ENCODE data around the gene PSMD5.

Gene PSMD5

DNA sequence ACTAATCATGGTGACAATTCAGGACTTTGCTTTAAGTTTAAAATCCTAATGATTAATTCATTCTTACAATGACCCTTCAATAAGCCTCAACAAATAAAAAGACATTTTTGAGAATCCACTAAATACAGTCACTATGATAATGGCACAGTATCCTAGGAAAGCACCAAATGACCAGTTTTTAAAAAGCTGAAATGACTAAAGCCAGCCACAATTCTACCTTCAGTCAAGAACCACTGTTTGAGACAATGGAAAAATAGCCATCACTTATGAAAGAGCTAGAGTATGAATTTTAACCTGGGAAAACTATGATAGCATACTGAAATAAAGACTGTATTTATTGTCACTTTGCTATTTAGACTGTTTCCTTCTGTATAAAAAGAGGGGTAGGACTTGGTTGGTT lies 63.5 kb downstream of the PSMD5 start:
- Histone ChIP-seq H3K27me3 (ENCODE audit: insufficient read depth, low read length, poor library complexity, severe bottlenecking) (no peaks in the 10 kb centered on the region), H3K9me3 (ENCODE audit: insufficient read depth, low read depth, low read length) (no peaks in the 10 kb centered on the region), H3K4me1 (ENCODE audit: insufficient read depth, low read length, poor library complexity, severe bottlenecking) (peaks cover 18% of the 10 kb centered on the region), H4K20me1 (ENCODE audit: insufficient read depth, low read length, poor library complexity, severe bottlenecking) (peaks cover 8% of the 10 kb centered on the region), H3K4me3 (ENCODE audit: low read length, poor library complexity, severe bottlenecking) (no peak overlapping the region), H3K79me2 (ENCODE audit: insufficient read depth, low read length) (peaks cover 59% of the 10 kb centered on the region), H3K9ac (ENCODE audit: low read depth, low read length, poor library complexity, severe bottlenecking) (no peak overlapping the region), H3K9me2 (replicated peaks; ENCODE audit: low read depth, low read length) (no peaks in the 10 kb centered on the region), H3F3A (ENCODE audit: low read depth) (no peaks in the 10 kb centered on the region), H3K4me2 (ENCODE audit: low read depth, low read length, poor library complexity, severe bottlenecking) (no peak overlapping the region), H3K36me3 (ENCODE audit: insufficient read depth, low read length) (peaks cover 43% of the 10 kb centered on the region), H2AFZ (ENCODE audit: low read length) (no peak overlapping the region)
- TF ChIP-seq, protein P1, sequence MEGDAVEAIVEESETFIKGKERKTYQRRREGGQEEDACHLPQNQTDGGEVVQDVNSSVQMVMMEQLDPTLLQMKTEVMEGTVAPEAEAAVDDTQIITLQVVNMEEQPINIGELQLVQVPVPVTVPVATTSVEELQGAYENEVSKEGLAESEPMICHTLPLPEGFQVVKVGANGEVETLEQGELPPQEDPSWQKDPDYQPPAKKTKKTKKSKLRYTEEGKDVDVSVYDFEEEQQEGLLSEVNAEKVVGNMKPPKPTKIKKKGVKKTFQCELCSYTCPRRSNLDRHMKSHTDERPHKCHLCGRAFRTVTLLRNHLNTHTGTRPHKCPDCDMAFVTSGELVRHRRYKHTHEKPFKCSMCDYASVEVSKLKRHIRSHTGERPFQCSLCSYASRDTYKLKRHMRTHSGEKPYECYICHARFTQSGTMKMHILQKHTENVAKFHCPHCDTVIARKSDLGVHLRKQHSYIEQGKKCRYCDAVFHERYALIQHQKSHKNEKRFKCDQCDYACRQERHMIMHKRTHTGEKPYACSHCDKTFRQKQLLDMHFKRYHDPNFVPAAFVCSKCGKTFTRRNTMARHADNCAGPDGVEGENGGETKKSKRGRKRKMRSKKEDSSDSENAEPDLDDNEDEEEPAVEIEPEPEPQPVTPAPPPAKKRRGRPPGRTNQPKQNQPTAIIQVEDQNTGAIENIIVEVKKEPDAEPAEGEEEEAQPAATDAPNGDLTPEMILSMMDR (conservative IDR thresholded peaks at IDR 0.05; ENCODE audit: low read length), result no peak
- no peak for TF ChIP-seq EZH2phosphoT487 (IDR thresholded peaks at IDR 0.05; ENCODE audit: borderline replicate concordance)

DNA sequence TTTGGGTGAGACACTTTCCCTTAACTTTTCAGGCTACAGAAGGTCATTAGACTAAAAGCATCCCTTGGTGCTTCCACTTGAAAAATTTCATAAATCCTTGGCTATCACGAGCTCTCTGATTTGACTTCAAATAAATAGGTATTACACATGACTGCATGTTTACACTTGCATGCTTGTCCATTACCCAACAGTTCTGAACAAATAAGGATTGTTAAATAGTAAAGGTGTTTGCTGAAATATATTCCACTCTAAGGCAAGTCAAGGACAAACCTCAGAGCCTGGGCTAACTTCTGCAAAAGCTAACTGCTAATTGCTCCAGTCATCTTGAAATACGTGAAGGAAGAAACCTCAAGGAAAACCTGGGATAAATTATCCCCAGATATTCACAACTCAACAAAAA lies 64.0 kb downstream of the PSMD5 start:
- peaks cover 43% of the 10 kb centered on the region for H3K36me3 ChIP-seq (ENCODE audit: insufficient read depth, low read length)

DNA sequence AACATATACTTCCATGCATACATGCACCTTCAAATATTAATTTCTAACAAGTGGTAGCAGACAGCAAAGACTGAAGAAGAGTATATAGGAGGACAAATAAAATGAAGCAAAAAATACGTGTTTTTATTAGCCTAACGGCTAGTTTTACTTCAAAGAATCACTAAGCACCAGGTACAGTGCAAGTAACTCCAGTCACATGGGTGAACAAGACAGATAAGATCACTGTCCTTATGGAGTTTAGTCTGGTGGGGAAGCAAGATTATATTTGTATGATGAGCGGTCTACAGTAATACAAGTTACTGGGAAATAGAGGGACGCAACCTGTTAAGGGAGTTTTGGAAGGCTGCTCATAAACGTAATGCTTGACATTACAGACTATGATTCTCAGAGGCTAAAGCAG lies 65.5 kb downstream of the PSMD5 start:
- Histone ChIP-seq H3F3A (ENCODE audit: low read depth) (no peaks in the 10 kb centered on the region), H3K9me3 (ENCODE audit: insufficient read depth, low read depth, low read length) (no peaks in the 10 kb centered on the region), H3K9ac (ENCODE audit: low read depth, low read length, poor library complexity, severe bottlenecking) (no peak overlapping the region), H3K27me3 (ENCODE audit: insufficient read depth, low read length, poor library complexity, severe bottlenecking) (no peaks in the 10 kb centered on the region), H3K4me1 (ENCODE audit: insufficient read depth, low read length, poor library complexity, severe bottlenecking) (peaks cover 10% of the 10 kb centered on the region), H3K36me3 (ENCODE audit: insufficient read depth, low read length) (peaks cover 42% of the 10 kb centered on the region), H3K4me3 (ENCODE audit: low read length, poor library complexity, severe bottlenecking) (no peak overlapping the region), H3K9me2 (replicated peaks; ENCODE audit: low read depth, low read length) (no peaks in the 10 kb centered on the region), H4K20me1 (ENCODE audit: insufficient read depth, low read length, poor library complexity, severe bottlenecking) (peaks cover 8% of the 10 kb centered on the region), H2AFZ (ENCODE audit: low read length) (no peak overlapping the region), H3K79me2 (ENCODE audit: insufficient read depth, low read length) (peaks cover 39% of the 10 kb centered on the region; the same call in 1 of the 2 replicates), H3K4me2 (ENCODE audit: low read depth, low read length, poor library complexity, severe bottlenecking) (no peak overlapping the region)
- TF ChIP-seq, protein P1 (conservative IDR thresholded peaks at IDR 0.05; ENCODE audit: low read length), result no peak
- no peak for TF ChIP-seq EZH2phosphoT487 (IDR thresholded peaks at IDR 0.05; ENCODE audit: borderline replicate concordance)

More for the DNA sequence above, 64.0 kb downstream of the PSMD5 start:
- TF ChIP-seq EZH2phosphoT487 (IDR thresholded peaks at IDR 0.05; ENCODE audit: borderline replicate concordance), result no peak
- TF ChIP-seq, protein P1 (conservative IDR thresholded peaks at IDR 0.05; ENCODE audit: low read length), result no peak
- no peak overlapping the region for H3K9ac ChIP-seq (ENCODE audit: low read depth, low read length, poor library complexity, severe bottlenecking)
- no peak overlapping the region for H2AFZ ChIP-seq (ENCODE audit: low read length)
- H3K9me2 ChIP-seq (replicated peaks; ENCODE audit: low read depth, low read length), result no peaks in the 10 kb centered on the region
- peaks cover 8% of the 10 kb centered on the region for H4K20me1 ChIP-seq (ENCODE audit: insufficient read depth, low read length, poor library complexity, severe bottlenecking)
- H3K4me2 ChIP-seq (ENCODE audit: low read depth, low read length, poor library complexity, severe bottlenecking), result no peak overlapping the region
- H3K4me1 ChIP-seq (ENCODE audit: insufficient read depth, low read length, poor library complexity, severe bottlenecking), result peaks cover 14% of the 10 kb centered on the region
- H3K79me2 ChIP-seq (ENCODE audit: insufficient read depth, low read length), result peaks cover 54% of the 10 kb centered on the region
- no peaks in the 10 kb centered on the region for H3K9me3 ChIP-seq (ENCODE audit: insufficient read depth, low read depth, low read length)
- no peaks in the 10 kb centered on the region for H3F3A ChIP-seq (ENCODE audit: low read depth)
- H3K27me3 ChIP-seq (ENCODE audit: insufficient read depth, low read length, poor library complexity, severe bottlenecking), result no peaks in the 10 kb centered on the region
- no peak overlapping the region for H3K4me3 ChIP-seq (ENCODE audit: low read length, poor library complexity, severe bottlenecking)
